ENCODE measurements around the gene WDR18. TPM values are rescaled to one million over a fixed set of nuclear protein-coding genes. Genes with fewer than 3 reads are reported as not detected.

The WDR18 gene
- total RNA-seq, 1 experiment from 2014 or later, result 124 TPM

GRCh38 chr19:1038978-1039645 is 55.0 kb downstream of the WDR18 start:
- peaks cover 4 to 12% of the 10 kb centered on the region in 2 experiments; a peak in 3 of 4 replicates for H3K36me3 ChIP-seq (ENCODE audit: control insufficient read depth in 1 of 2, insufficient read depth in 2 of 2, low read length in 2 of 2)
- RAD21 ChIA-PET (ENCODE audit: low non-redundant PET in 1 of 2, low total read pairs in 2 of 2, uncharacterized antibody in 2 of 2, unreplicated experiment in 2 of 2), result interaction anchor here (1.0 to 1.1 kb wide), 2 partner anchors 12 to 14 kb away, joined by 4 read pairs; no protein-coding TSS in a partner anchor
- H3K4me3 ChIP-seq (replicated peaks in 1 of 2; ENCODE audit: low read depth in 1 of 2, low read length in 2 of 2), result peak overlapping the region; percentile 91
- peak overlapping the region; percentile 67 for H3K9ac ChIP-seq (ENCODE audit: low read length)
- no peak overlapping the region for H2AFZ ChIP-seq (ENCODE audit: low read depth, low read length, poor library complexity, severe bottlenecking)
- POLR2A ChIA-PET, result interaction anchor here (0.7 to 7.8 kb wide), 6 partner anchors 12 to 230 kb away, joined by 3 to 85 read pairs (median 6); partner anchors contain the start of genes CIRBP, CNN2, RNU6-2 and WDR18
- intact Hi-C loops (cut with micrococcal nuclease), result no loop called here
- no peaks in the 10 kb centered on the region for H3K9me3 ChIP-seq (ENCODE audit: control insufficient read depth in 1 of 2, insufficient read depth in 1 of 2, low read depth in 1 of 2, low read length in 2 of 2)
- H4K20me1 ChIP-seq (ENCODE audit: insufficient read depth), result no peaks in the 10 kb centered on the region
- no peaks in the 10 kb centered on the region for H3K27me3 ChIP-seq (ENCODE audit: insufficient read depth, low read length)
- CTCF ChIA-PET, result interaction anchor here (1.1 kb wide), 3 partner anchors 11 to 227 kb away, joined by 3 to 7 read pairs (median 4); no protein-coding TSS in a partner anchor
- BruUV-seq (replicated peaks), result no TSS peak
- peaks cover 17% of the 10 kb centered on the region; the same call in 1 of the 2 replicates for H3K79me2 ChIP-seq (ENCODE audit: insufficient read depth, low read length)
- peaks cover 25 to 60% of the 10 kb centered on the region in 2 experiments for H3K4me1 ChIP-seq (ENCODE audit: control insufficient read depth in 1 of 2, insufficient read depth in 2 of 2, low read length in 2 of 2)
- H3K4me2 ChIP-seq (ENCODE audit: low read length), result peak overlapping the region; percentile 88
- TF ChIP-seq ZFX (IDR thresholded peaks at IDR 0.05), result no peak
- no peak for TF ChIP-seq SIN3A (IDR thresholded peaks at IDR 0.05; ENCODE audit: low read depth)
- TF ChIP-seq MAX (IDR thresholded peaks at IDR 0.05), result no peak
- TF ChIP-seq ZNF274 (IDR thresholded peaks at IDR 0.05; ENCODE audit: low read depth, low read length), result no peak
- TF ChIP-seq, protein P1, sequence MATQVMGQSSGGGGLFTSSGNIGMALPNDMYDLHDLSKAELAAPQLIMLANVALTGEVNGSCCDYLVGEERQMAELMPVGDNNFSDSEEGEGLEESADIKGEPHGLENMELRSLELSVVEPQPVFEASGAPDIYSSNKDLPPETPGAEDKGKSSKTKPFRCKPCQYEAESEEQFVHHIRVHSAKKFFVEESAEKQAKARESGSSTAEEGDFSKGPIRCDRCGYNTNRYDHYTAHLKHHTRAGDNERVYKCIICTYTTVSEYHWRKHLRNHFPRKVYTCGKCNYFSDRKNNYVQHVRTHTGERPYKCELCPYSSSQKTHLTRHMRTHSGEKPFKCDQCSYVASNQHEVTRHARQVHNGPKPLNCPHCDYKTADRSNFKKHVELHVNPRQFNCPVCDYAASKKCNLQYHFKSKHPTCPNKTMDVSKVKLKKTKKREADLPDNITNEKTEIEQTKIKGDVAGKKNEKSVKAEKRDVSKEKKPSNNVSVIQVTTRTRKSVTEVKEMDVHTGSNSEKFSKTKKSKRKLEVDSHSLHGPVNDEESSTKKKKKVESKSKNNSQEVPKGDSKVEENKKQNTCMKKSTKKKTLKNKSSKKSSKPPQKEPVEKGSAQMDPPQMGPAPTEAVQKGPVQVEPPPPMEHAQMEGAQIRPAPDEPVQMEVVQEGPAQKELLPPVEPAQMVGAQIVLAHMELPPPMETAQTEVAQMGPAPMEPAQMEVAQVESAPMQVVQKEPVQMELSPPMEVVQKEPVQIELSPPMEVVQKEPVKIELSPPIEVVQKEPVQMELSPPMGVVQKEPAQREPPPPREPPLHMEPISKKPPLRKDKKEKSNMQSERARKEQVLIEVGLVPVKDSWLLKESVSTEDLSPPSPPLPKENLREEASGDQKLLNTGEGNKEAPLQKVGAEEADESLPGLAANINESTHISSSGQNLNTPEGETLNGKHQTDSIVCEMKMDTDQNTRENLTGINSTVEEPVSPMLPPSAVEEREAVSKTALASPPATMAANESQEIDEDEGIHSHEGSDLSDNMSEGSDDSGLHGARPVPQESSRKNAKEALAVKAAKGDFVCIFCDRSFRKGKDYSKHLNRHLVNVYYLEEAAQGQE (IDR thresholded peaks at IDR 0.05; ENCODE audit: low read depth), result no peak
- TF ChIP-seq POLR2AphosphoS5 (IDR thresholded peaks at IDR 0.05; ENCODE audit: low read depth, low read length), result no peak
- TF ChIP-seq SRF (IDR thresholded peaks at IDR 0.05; ENCODE audit: low read depth), result no peak
- no peak for TF ChIP-seq ZBTB33 (IDR thresholded peaks at IDR 0.05; ENCODE audit: extremely low read depth, insufficient replicate concordance, low read length)
- DNase-seq (ENCODE audit: low read depth, low spot score) (no peak), ATAC-seq (no peak)
- peak overlapping the region; percentile 71 for H3K27ac ChIP-seq (ENCODE audit: low read depth, low read length)
- H3K9me2 ChIP-seq (ENCODE audit: insufficient read depth), result no peaks in the 10 kb centered on the region

Data from HCT116 (cell line).